Liver (tissue), 9 donors: ENCODE measurements around the gene TMEM255B. TPM values are rescaled to one million over a fixed set of nuclear protein-coding genes. Genes with fewer than 3 reads are reported as not detected.

Source experiments
- DNase-seq: peaks from one replicate; pipeline ENCODE4 v3.0.0-alpha.2; 2017; ENCODE audit warnings: low spot score
- H3K27ac ChIP-seq, 2 donors: one replicate each; pipeline ENCODE4 v1.7.0; 2013; ENCODE audit warnings: inconsistent platforms in 2 of 2, low read length in 2 of 2, control low read depth in 1 of 2, low read depth in 1 of 2, mild to moderate bottlenecking in 1 of 2
- H3K27me3 ChIP-seq, 4 donors: one replicate each; pipeline versions ENCODE4 v1.6.1 to v1.7.0; 2013; ENCODE audit warnings: low read length in 3 of 4, inconsistent platforms in 1 of 4, mild to moderate bottlenecking in 1 of 4, moderate library complexity in 1 of 4; ENCODE audit not compliant: control insufficient read depth in 4 of 4, insufficient read depth in 4 of 4
- H3K36me3 ChIP-seq, 4 donors: one replicate each; pipeline versions ENCODE4 v1.6.1 to v1.7.0; 2013; ENCODE audit warnings: low read length in 3 of 4, mild to moderate bottlenecking in 3 of 4, low read depth in 1 of 4, moderate library complexity in 1 of 4; ENCODE audit not compliant: control insufficient read depth in 4 of 4, insufficient read depth in 3 of 4
- H3K4me1 ChIP-seq, 4 donors: one replicate each; pipeline versions ENCODE4 v1.6.1 to v1.7.0; 2013; ENCODE audit warnings: low read length in 3 of 4, mild to moderate bottlenecking in 3 of 4, moderate library complexity in 1 of 4; ENCODE audit not compliant: control insufficient read depth in 4 of 4, insufficient read depth in 4 of 4
- H3K4me3 ChIP-seq, 3 donors: one replicate each; pipeline versions ENCODE4 v1.6.1 to v1.7.0; 2013; ENCODE audit warnings: low read length in 3 of 3, control low read depth in 1 of 3, low read depth in 1 of 3, mild to moderate bottlenecking in 1 of 3
- H3K9ac ChIP-seq, 2 donors: one replicate each; pipeline ENCODE4 v1.7.0; 2013; ENCODE audit warnings: low read length in 2 of 2, mild to moderate bottlenecking in 2 of 2, moderate library complexity in 2 of 2, control low read depth in 1 of 2, low read depth in 1 of 2
- H3K9me3 ChIP-seq, 4 donors: one replicate each; pipeline versions ENCODE4 v1.6.1 to v1.7.0; 2013; ENCODE audit warnings: low read length in 3 of 4; ENCODE audit not compliant: control insufficient read depth in 4 of 4
- EGR1 ChIP-seq, 2 donors: IDR thresholded peaks; 2 replicates each; pipeline ENCODE4 v1.6.1; 2016 to 2018; ENCODE audit warnings: antibody characterized with exemption in 2 of 2, low read depth in 2 of 2
- FOXA1 ChIP-seq: IDR thresholded peaks from 2 replicates; pipeline ENCODE4 v1.6.1; 2016; ENCODE audit warnings: antibody characterized with exemption
- FOXA2 ChIP-seq: IDR thresholded peaks from 2 replicates; pipeline ENCODE4 v1.6.1; 2016; ENCODE audit warnings: antibody characterized with exemption
- HNF4A ChIP-seq, 2 donors: conservative IDR thresholded peaks; 2 replicates each; pipeline ENCODE4 v1.6.1; 2016; ENCODE audit warnings: antibody characterized with exemption in 2 of 2, mild to moderate bottlenecking in 2 of 2
- MAX ChIP-seq: IDR thresholded peaks from 2 replicates; pipeline ENCODE4 v1.6.1; 2016; ENCODE audit warnings: antibody characterized with exemption
- NR2F2 ChIP-seq: IDR thresholded peaks from 2 replicates; pipeline ENCODE4 v1.6.1; 2016; ENCODE audit warnings: antibody characterized with exemption
- RAD21 ChIP-seq, 2 donors: IDR thresholded peaks; 2 replicates each; pipeline ENCODE4 v1.6.1; 2016; ENCODE audit warnings: antibody characterized with exemption in 2 of 2, mild to moderate bottlenecking in 2 of 2
- REST ChIP-seq: IDR thresholded peaks from 2 replicates; pipeline ENCODE4 v1.6.1; 2016; ENCODE audit warnings: antibody characterized with exemption, mild to moderate bottlenecking
- RXRA ChIP-seq, 2 donors: IDR thresholded peaks; 2 replicates each; pipeline ENCODE4 v1.6.1; 2017 to 2018; ENCODE audit warnings: antibody characterized with exemption in 2 of 2, mild to moderate bottlenecking in 1 of 2
- SP1 ChIP-seq: IDR thresholded peaks from 2 replicates; pipeline ENCODE4 v1.6.1; 2018; ENCODE audit warnings: antibody characterized with exemption, mild to moderate bottlenecking
- TAF1 ChIP-seq: conservative IDR thresholded peaks from 2 replicates; pipeline ENCODE4 v1.6.1; 2016; ENCODE audit warnings: antibody characterized with exemption, mild to moderate bottlenecking
- YY1 ChIP-seq: IDR thresholded peaks from 2 replicates; pipeline ENCODE4 v1.6.1; 2016; ENCODE audit warnings: antibody characterized with exemption, mild to moderate bottlenecking
- WGBS: extraction: QIAGEN DNeasy Blood & Tissue Kit; methylation state at CpG from one replicate; pipeline ENCODE4 v1.1.7; 2013; 5-methylcytosine and 5-hydroxymethylcytosine counted together
- polyA plus RNA-seq, 2 donors: library from polyadenylated mRNA; stranded (reverse) in 1 of 2; unstranded in 1 of 2; fragments of 200-250 nt in 1 of 2; fragments of >200 nt in 1 of 2; fragmentation: Nextera tagmentation in 1 of 2; extraction: Ambion mirVana in 1 of 2; gene quantifications; one replicate each; pipeline versions ENCODE4 v1.2.1 to v1.2.3, GENCODE V29; 2013 to 2015
- total RNA-seq, 2 donors: library from RNA; depleted of rRNA; stranded (reverse); fragments of >200 nt; gene quantifications; one replicate each; pipeline ENCODE4 v1.2.3, GENCODE V29; 2014
- TF ChIP-seq, protein P1 (sequence below): fragments of 150-350 bp; IDR thresholded peaks from 2 replicates; pipeline ENCODE4 v1.5.1; 2017; ENCODE audit warnings: improper control_type of control experiment, low read depth, low read length; ENCODE audit not compliant: missing input control
- TF ChIP-seq, protein P2 (sequence below): IDR thresholded peaks from 2 replicates; pipeline ENCODE4 v1.6.1; 2016; ENCODE audit warnings: antibody characterized with exemption
- TF ChIP-seq, protein P3 (sequence below): IDR thresholded peaks from 2 replicates; pipeline ENCODE4 v1.6.1; 2016; ENCODE audit warnings: antibody characterized with exemption
- donor health status: healthy.
- donor health status: healthy.
- donor health status: healthy.
- donor health status: healthy.
- donor health status: healthy.

The TMEM255B gene
- total and polyA plus RNA-seq, 4 donors = 0.37 to 8.6 (median 3.5) TPM

DNA sequence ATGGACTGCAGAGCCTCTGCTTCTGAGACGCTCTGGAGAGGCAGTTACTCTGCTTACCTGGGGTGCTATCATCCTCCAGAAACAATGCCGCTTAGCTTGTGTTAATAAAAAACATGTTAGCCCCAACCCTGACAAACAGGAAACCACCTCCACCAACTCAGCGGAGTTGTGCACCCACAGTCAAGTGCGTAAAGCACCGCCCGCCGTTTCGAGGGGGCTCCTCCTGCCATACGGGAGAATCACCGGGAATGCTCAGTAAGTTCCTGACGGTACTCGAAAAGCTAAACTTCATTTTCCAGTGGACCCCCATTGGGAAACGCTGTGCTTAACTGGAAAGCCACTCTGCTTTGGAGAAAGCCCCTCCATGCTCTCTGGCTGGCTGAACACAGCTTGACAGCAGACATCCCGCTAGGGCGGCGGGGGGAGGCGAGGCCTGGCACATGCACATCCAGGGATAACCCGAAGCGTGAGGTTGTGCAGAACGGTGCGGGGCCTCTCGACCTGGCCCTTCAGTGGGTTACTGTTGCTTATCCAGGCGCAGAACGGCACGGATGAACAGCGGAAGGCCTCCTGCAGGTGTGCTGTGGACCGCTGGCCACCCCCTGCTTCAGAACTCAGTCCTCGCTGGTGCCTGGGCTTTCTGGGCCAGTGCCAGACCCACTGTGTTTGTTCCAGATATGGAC, 87.8 kb downstream of the TMEM255B start:
- Histone ChIP-seq H3K9me3 (no peaks in the 10 kb centered on the region), H3K36me3 (no peaks in the 10 kb centered on the region), H3K27me3 (no peaks in the 10 kb centered on the region), H3K4me1 (peaks cover 2 to 21% (median 7%) of the 10 kb centered on the region in 4 donors), H3K9ac (no peak overlapping the region), H3K4me3 (no peak overlapping the region), H3K27ac (no peak overlapping the region)
- 93% methylated on average over 28 of the region's 28 CpGs for WGBS
- DNase-seq = no peak
- no peak for TF ChIP-seq SP1
- TF ChIP-seq TAF1 = no peak
- no peak for TF ChIP-seq EGR1 (IDR thresholded peaks at IDR 0.05; ENCODE audit: low read depth in 2 of 2)
- TF ChIP-seq YY1 = no peak
- TF ChIP-seq FOXA2 = no peak
- TF ChIP-seq, protein P1, sequence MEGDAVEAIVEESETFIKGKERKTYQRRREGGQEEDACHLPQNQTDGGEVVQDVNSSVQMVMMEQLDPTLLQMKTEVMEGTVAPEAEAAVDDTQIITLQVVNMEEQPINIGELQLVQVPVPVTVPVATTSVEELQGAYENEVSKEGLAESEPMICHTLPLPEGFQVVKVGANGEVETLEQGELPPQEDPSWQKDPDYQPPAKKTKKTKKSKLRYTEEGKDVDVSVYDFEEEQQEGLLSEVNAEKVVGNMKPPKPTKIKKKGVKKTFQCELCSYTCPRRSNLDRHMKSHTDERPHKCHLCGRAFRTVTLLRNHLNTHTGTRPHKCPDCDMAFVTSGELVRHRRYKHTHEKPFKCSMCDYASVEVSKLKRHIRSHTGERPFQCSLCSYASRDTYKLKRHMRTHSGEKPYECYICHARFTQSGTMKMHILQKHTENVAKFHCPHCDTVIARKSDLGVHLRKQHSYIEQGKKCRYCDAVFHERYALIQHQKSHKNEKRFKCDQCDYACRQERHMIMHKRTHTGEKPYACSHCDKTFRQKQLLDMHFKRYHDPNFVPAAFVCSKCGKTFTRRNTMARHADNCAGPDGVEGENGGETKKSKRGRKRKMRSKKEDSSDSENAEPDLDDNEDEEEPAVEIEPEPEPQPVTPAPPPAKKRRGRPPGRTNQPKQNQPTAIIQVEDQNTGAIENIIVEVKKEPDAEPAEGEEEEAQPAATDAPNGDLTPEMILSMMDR = no peak
- no peak for TF ChIP-seq RAD21 (IDR thresholded peaks at IDR 0.05)
- TF ChIP-seq REST = no peak
- no peak for TF ChIP-seq MAX
- no peak for TF ChIP-seq NR2F2
- TF ChIP-seq RXRA (IDR thresholded peaks at IDR 0.05) = no peak
- TF ChIP-seq FOXA1 = no peak

DNA sequence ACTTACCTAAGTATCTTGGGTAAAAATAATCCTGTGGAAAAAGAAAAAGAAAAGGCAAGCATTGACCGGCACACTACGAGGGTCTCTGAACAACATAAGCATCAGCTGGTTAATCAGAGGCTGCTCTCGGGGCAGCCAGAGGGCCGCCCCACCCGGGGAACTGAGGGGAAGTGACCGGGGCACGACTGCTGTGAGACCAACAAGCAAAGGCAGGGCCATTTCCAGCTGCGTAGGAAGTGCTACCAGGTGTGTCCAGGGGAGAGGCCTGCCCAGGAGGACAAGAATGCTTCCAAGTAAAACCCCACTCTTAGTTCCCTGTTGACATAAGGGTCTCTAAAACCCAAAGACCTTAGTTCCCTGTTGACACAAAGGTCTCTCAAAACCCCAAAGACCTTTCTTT, 89.0 kb downstream of the TMEM255B start:
- Histone ChIP-seq H3K4me1 (peaks cover 9 to 28% (median 11%) of the 10 kb centered on the region in 4 donors), H3K9ac (no peak overlapping the region), H3K36me3 (no peaks in the 10 kb centered on the region), H3K4me3 (no peak overlapping the region), H3K9me3 (no peaks in the 10 kb centered on the region), H3K27ac (no peak overlapping the region), H3K27me3 (no peaks in the 10 kb centered on the region)
- TF ChIP-seq RXRA (IDR thresholded peaks at IDR 0.05) = no peak
- no peak for TF ChIP-seq YY1
- TF ChIP-seq SP1 = no peak
- TF ChIP-seq, protein P2, sequence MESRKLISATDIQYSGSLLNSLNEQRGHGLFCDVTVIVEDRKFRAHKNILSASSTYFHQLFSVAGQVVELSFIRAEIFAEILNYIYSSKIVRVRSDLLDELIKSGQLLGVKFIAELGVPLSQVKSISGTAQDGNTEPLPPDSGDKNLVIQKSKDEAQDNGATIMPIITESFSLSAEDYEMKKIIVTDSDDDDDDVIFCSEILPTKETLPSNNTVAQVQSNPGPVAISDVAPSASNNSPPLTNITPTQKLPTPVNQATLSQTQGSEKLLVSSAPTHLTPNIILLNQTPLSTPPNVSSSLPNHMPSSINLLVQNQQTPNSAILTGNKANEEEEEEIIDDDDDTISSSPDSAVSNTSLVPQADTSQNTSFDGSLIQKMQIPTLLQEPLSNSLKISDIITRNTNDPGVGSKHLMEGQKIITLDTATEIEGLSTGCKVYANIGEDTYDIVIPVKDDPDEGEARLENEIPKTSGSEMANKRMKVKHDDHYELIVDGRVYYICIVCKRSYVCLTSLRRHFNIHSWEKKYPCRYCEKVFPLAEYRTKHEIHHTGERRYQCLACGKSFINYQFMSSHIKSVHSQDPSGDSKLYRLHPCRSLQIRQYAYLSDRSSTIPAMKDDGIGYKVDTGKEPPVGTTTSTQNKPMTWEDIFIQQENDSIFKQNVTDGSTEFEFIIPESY = no peak
- TF ChIP-seq NR2F2 = no peak
- no peak for TF ChIP-seq TAF1
- TF ChIP-seq HNF4A (conservative IDR thresholded peaks at IDR 0.05) = no peak
- TF ChIP-seq, protein P1 = no peak
- TF ChIP-seq FOXA1 = no peak
- TF ChIP-seq MAX = no peak
- TF ChIP-seq REST = no peak
- TF ChIP-seq RAD21 (IDR thresholded peaks at IDR 0.05) = no peak
- TF ChIP-seq FOXA2 = no peak
- TF ChIP-seq, protein P3, sequence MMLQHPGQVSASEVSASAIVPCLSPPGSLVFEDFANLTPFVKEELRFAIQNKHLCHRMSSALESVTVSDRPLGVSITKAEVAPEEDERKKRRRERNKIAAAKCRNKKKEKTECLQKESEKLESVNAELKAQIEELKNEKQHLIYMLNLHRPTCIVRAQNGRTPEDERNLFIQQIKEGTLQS = no peak
- no peak for DNase-seq
- 84% methylated on average over 8 of the region's 8 CpGs for WGBS
